HepG2 (cell line): ENCODE results near the gene ADSS1. TPM values are rescaled to one million over a fixed set of nuclear protein-coding genes. Genes with fewer than 3 reads are reported as not detected.

Source experiments
- DNMT1 ChIP-seq: sonication (generic); formaldehyde crosslinking; IDR thresholded peaks from 2 replicates; pipeline ENCODE4 v1.5.1; 2020; ENCODE audit warnings: mild to moderate bottlenecking, missing genetic modification reagents
- DRAP1 ChIP-seq: IDR thresholded peaks from 2 replicates; pipeline ENCODE4 v1.6.1; 2016; ENCODE audit warnings: missing genetic modification reagents, missing compliant biosample characterization
- EHMT2 ChIP-seq: fragments of 200-600 bp; sonication (generic); IDR thresholded peaks from 2 replicates; pipeline ENCODE4 v1.7.0; 2017; ENCODE audit warnings: antibody characterized with exemption, low read depth, low read length, borderline replicate concordance
- GTF2F1 ChIP-seq: fragments of 150-350 bp; IDR thresholded peaks from 2 replicates; pipeline ENCODE4 v1.6.1; 2014; ENCODE audit warnings: low read length
- HNRNPUL1 ChIP-seq: fragments of 200-400 bp; formaldehyde crosslinking; IDR thresholded peaks from 2 replicates; pipeline ENCODE4 v1.6.1; 2017; ENCODE audit warnings: low read depth, mild to moderate bottlenecking, low read length, moderate library complexity
- JUNB ChIP-seq: sonication (generic); formaldehyde crosslinking; IDR thresholded peaks from 2 replicates; pipeline ENCODE4 v1.8.0; 2022; ENCODE audit warnings: missing genetic modification reagents, mild to moderate bottlenecking, borderline replicate concordance
- JUND ChIP-seq: sonication (generic); formaldehyde crosslinking; IDR thresholded peaks from 2 replicates; pipeline ENCODE4 v1.8.0; 2022; ENCODE audit warnings: mild to moderate bottlenecking, missing genetic modification reagents
- KLF11 ChIP-seq: IDR thresholded peaks from 2 replicates; pipeline ENCODE4 v1.6.1; 2016; ENCODE audit warnings: missing compliant biosample characterization
- KLF13 ChIP-seq: sonication (generic); formaldehyde crosslinking; IDR thresholded peaks from 2 replicates; pipeline ENCODE4 v1.4.0; 2020; ENCODE audit warnings: mild to moderate bottlenecking, missing genetic modification reagents
- LBX2 ChIP-seq: sonication (generic); formaldehyde crosslinking; IDR thresholded peaks from 2 replicates; pipeline ENCODE4 v1.5.0; 2020; ENCODE audit warnings: missing genetic modification reagents, mild to moderate bottlenecking, borderline replicate concordance
- MIXL1 ChIP-seq: IDR thresholded peaks from 2 replicates; pipeline ENCODE4 v1.6.1; 2016
- NFRKB ChIP-seq: fragments of 450-650 bp; IDR thresholded peaks from 2 replicates; pipeline ENCODE4 v1.6.1; 2017
- NKX3-1 ChIP-seq: sonication (generic); formaldehyde crosslinking; IDR thresholded peaks from 2 replicates; pipeline ENCODE4 v1.5.0; 2020; ENCODE audit warnings: missing genetic modification reagents
- PLRG1 ChIP-seq: fragments of 450-650 bp; conservative IDR thresholded peaks from 2 replicates; pipeline ENCODE4 v1.6.1; 2016
- PPARG ChIP-seq: conservative IDR thresholded peaks from 2 replicates; pipeline ENCODE4 v1.6.1; 2016; ENCODE audit warnings: missing biosample characterization, missing genetic modification reagents
- RBM39 ChIP-seq: fragments of 200-400 bp; formaldehyde crosslinking; IDR thresholded peaks from one replicate; pipeline ENCODE4 v1.6.1; 2018; ENCODE audit warnings: antibody characterized with exemption, mild to moderate bottlenecking, low read depth, low read length; ENCODE audit not compliant: poor library complexity, severe bottlenecking
- REL ChIP-seq: sonication (generic); formaldehyde crosslinking; conservative IDR thresholded peaks from 2 replicates; pipeline ENCODE4 v1.8.0; 2022; ENCODE audit warnings: mild to moderate bottlenecking, missing genetic modification reagents, moderate library complexity
- SNAPC2 ChIP-seq: sonication (generic); formaldehyde crosslinking; IDR thresholded peaks from 2 replicates; pipeline ENCODE4 v1.8.1; 2022; ENCODE audit warnings: mild to moderate bottlenecking, missing genetic modification reagents
- TEAD2 ChIP-seq: sonication (generic); formaldehyde crosslinking; IDR thresholded peaks from 2 replicates; pipeline ENCODE4 v1.9.0; 2021; ENCODE audit warnings: missing genetic modification reagents
- TP53 ChIP-seq: sonication (generic); formaldehyde crosslinking; conservative IDR thresholded peaks from 2 replicates; pipeline ENCODE4 v1.4.0; 2020; ENCODE audit warnings: missing genetic modification reagents
- UBTF ChIP-seq: sonication (generic); formaldehyde crosslinking; IDR thresholded peaks from 2 replicates; pipeline ENCODE4 v1.4.0; 2020; ENCODE audit warnings: mild to moderate bottlenecking, missing genetic modification reagents
- YEATS2 ChIP-seq: sonication (generic); formaldehyde crosslinking; IDR thresholded peaks from 2 replicates; pipeline ENCODE4 v1.4.0; 2020; ENCODE audit warnings: missing genetic modification reagents, borderline replicate concordance
- ZBTB7B ChIP-seq: sonication (generic); formaldehyde crosslinking; IDR thresholded peaks from 2 replicates; pipeline ENCODE4 v1.4.0; 2020; ENCODE audit warnings: missing genetic modification reagents
- ZFP36L2 ChIP-seq: sonication (generic); formaldehyde crosslinking; IDR thresholded peaks from 2 replicates; pipeline ENCODE4 v1.4.0; 2020; ENCODE audit warnings: missing genetic modification reagents
- ZNF138 ChIP-seq: sonication (generic); formaldehyde crosslinking; IDR thresholded peaks from 2 replicates; pipeline ENCODE4 v1.5.0; 2020; ENCODE audit warnings: mild to moderate bottlenecking, low read depth, missing genetic modification reagents
- ZNF468 ChIP-seq: sonication (generic); formaldehyde crosslinking; IDR thresholded peaks from 2 replicates; pipeline ENCODE4 v1.8.0; 2022; ENCODE audit warnings: mild to moderate bottlenecking, moderate library complexity, missing genetic modification reagents
- ZNF572 ChIP-seq: sonication (generic); formaldehyde crosslinking; IDR thresholded peaks from 2 replicates; pipeline ENCODE4 v1.5.1; 2020; ENCODE audit warnings: mild to moderate bottlenecking, missing genetic modification reagents
- ZNF616 ChIP-seq: sonication (generic); formaldehyde crosslinking; IDR thresholded peaks from 2 replicates; pipeline ENCODE4 v1.5.0; 2020; ENCODE audit warnings: low read depth, mild to moderate bottlenecking, missing genetic modification reagents
- ZNF660 ChIP-seq: sonication (generic); formaldehyde crosslinking; IDR thresholded peaks from 2 replicates; pipeline ENCODE4 v1.5.1; 2020; ENCODE audit warnings: mild to moderate bottlenecking, low read depth, missing genetic modification reagents, borderline replicate concordance
- ZNF672 ChIP-seq: sonication (generic); formaldehyde crosslinking; IDR thresholded peaks from 2 replicates; pipeline ENCODE4 v1.8.1; 2022; ENCODE audit warnings: missing genetic modification reagents
- ZNF790 ChIP-seq: sonication (generic); formaldehyde crosslinking; IDR thresholded peaks from 2 replicates; pipeline ENCODE4 v1.8.0; 2022; ENCODE audit warnings: missing genetic modification reagents, mild to moderate bottlenecking, borderline replicate concordance
- ZNF891 ChIP-seq: sonication (generic); formaldehyde crosslinking; IDR thresholded peaks from 2 replicates; pipeline ENCODE4 v1.5.0; 2020; ENCODE audit warnings: mild to moderate bottlenecking, missing genetic modification reagents
- polyA plus RNA-seq, 8 experiments: library from polyadenylated mRNA; depleted of rRNA in 3 of 8; stranded (reverse) in 7 of 8; unstranded in 1 of 8; fragments of >200 nt; fragmentation: Illumina TruSeq in 4 of 8; extraction: Trizol in 4 of 8; gene quantifications; 2 replicates each; pipeline versions ENCODE4 v1.2.1 to v1.2.3, GENCODE V29; 2011 to 2016; ENCODE audit warnings: low read depth in 4 of 8, missing spikeins in 1 of 8, mixed read lengths in 1 of 8; ENCODE audit not compliant: insufficient read depth in 1 of 8
- total RNA-seq, 5 experiments: library from RNA; depleted of rRNA; stranded (reverse); fragments of >200 nt; fragmentation: Illumina TruSeq; extraction: Trizol; gene quantifications; 2 replicates each; pipeline ENCODE4 v1.2.3, GENCODE V29; 2016; ENCODE audit warnings: low read depth in 1 of 5

The ADSS1 gene
- total and polyA plus RNA-seq, 2 of the 13 experiments (the other 11 are each of a cell fraction or from before 2014, with no cell fraction given), result 1.0 to 36.7 TPM

- TF ChIP-seq ZFP36L2, result no peak
- no peak for TF ChIP-seq DNMT1 (CRISPR knock-in tag)
- TF ChIP-seq YEATS2, result no peak
- no peak for TF ChIP-seq LBX2 (CRISPR knock-in tag)
- no peak for TF ChIP-seq TEAD2 (CRISPR knock-in tag)
- TF ChIP-seq ZNF616, result no peak
- no peak for TF ChIP-seq ZNF138 (CRISPR knock-in tag)
- TF ChIP-seq REL, result no peak
- no peak for TF ChIP-seq ZNF790
- no peak for TF ChIP-seq GTF2F1
- no peak for TF ChIP-seq HNRNPUL1
- TF ChIP-seq ZNF672 (CRISPR knock-in tag), result no peak
- no peak for TF ChIP-seq PPARG (CRISPR knock-in tag)
- TF ChIP-seq ZNF572 (CRISPR knock-in tag), result no peak
- no peak for TF ChIP-seq ZNF660
- TF ChIP-seq RBM39, result no peak
- no peak for TF ChIP-seq SNAPC2 (CRISPR knock-in tag)
- TF ChIP-seq TP53, result no peak
- TF ChIP-seq UBTF (CRISPR knock-in tag), result no peak; the same call in 1 of the 2 replicates
- TF ChIP-seq KLF13 (CRISPR knock-in tag), result no peak
- no peak for TF ChIP-seq JUNB (CRISPR knock-in tag)
- TF ChIP-seq ZNF468 (CRISPR knock-in tag), result no peak
- TF ChIP-seq JUND, result no peak
- TF ChIP-seq DRAP1 (CRISPR knock-in tag), result no peak
- TF ChIP-seq NFRKB, result no peak
- no peak for TF ChIP-seq NKX3-1
- no peak for TF ChIP-seq EHMT2
- peak; percentile 56; the same call in 1 of the 2 replicates for TF ChIP-seq KLF11 (CRISPR knock-in tag)
- TF ChIP-seq ZNF891 (CRISPR knock-in tag), result no peak
- no peak; the same call in 1 of the 2 replicates for TF ChIP-seq MIXL1 (CRISPR knock-in tag)
- peak; percentile 83 for TF ChIP-seq ZBTB7B (CRISPR knock-in tag)
- TF ChIP-seq PLRG1, result no peak
Observed at GRCh38 chr14:104726600-104727451, 2.8 kb downstream of the ADSS1 start (continued).
